Activated naive CD4-positive, alpha-beta T cell (primary cell): Measurements from ENCODE around the gene DUSP10.

Experiments used
- DNase-seq, 4 experiments: peaks; one replicate each; lab custom pipeline; 2025; lab: John Stamatoyannopoulos, UW

The DUSP10 gene

GRCh38 chr1:221714227-221715152 lies 27.4 kb downstream of the DUSP10 start:
- no peak for DNase-seq

GRCh38 chr1:221712776-221713431 lies 29.0 kb downstream of the DUSP10 start:
- peak in 2 of 4 experiments; percentile 63 to 71 for DNase-seq

GRCh38 chr1:221712198-221712684 lies 29.6 kb downstream of the DUSP10 start:
- DNase-seq: no peak

GRCh38 chr1:221711656-221712055 lies 30.2 kb downstream of the DUSP10 start:
- DNase-seq: no peak

GRCh38 chr1:221711063-221711577 lies 30.8 kb downstream of the DUSP10 start:
- DNase-seq: no peak

- no peak for DNase-seq
Measured at GRCh38 chr1:221709854-221710253, 32.0 kb downstream of the DUSP10 start.

- DNase-seq: peak in 1 of 4 experiments; percentile 8
Measured at GRCh38 chr1:221708987-221709386, 32.9 kb downstream of the DUSP10 start.

- no peak for DNase-seq
Measured at GRCh38 chr1:221708076-221708571, 33.8 kb downstream of the DUSP10 start.

GRCh38 chr1:221706876-221707582 lies 34.9 kb downstream of the DUSP10 start:
- DNase-seq: no peak

GRCh38 chr1:221706191-221706590 lies 35.7 kb downstream of the DUSP10 start:
- no peak for DNase-seq

GRCh38 chr1:221704306-221704705 lies 37.6 kb downstream of the DUSP10 start:
- no peak for DNase-seq

GRCh38 chr1:221701570-221702186 lies 40.2 kb downstream of the DUSP10 start:
- no peak for DNase-seq

- DNase-seq: no peak
Measured at GRCh38 chr1:221700948-221701347, 40.9 kb downstream of the DUSP10 start.

GRCh38 chr1:221700536-221700935 lies 41.4 kb downstream of the DUSP10 start:
- no peak for DNase-seq

GRCh38 chr1:221699978-221700519 lies 41.8 kb downstream of the DUSP10 start:
- DNase-seq: no peak

GRCh38 chr1:221699577-221699976 lies 42.3 kb downstream of the DUSP10 start:
- DNase-seq: no peak

GRCh38 chr1:221698579-221699349 lies 43.1 kb downstream of the DUSP10 start:
- DNase-seq: no peak

GRCh38 chr1:221697923-221698425 lies 43.9 kb downstream of the DUSP10 start:
- DNase-seq: no peak

- DNase-seq: no peak
Measured at GRCh38 chr1:221696718-221697461, 45.0 kb downstream of the DUSP10 start.
